Measurements from ENCODE around the gene LGR4.

GRCh38 chr11:27386181-27386845 is 86.3 kb downstream of the LGR4 start:
- TF ChIP-seq, protein P1, sequence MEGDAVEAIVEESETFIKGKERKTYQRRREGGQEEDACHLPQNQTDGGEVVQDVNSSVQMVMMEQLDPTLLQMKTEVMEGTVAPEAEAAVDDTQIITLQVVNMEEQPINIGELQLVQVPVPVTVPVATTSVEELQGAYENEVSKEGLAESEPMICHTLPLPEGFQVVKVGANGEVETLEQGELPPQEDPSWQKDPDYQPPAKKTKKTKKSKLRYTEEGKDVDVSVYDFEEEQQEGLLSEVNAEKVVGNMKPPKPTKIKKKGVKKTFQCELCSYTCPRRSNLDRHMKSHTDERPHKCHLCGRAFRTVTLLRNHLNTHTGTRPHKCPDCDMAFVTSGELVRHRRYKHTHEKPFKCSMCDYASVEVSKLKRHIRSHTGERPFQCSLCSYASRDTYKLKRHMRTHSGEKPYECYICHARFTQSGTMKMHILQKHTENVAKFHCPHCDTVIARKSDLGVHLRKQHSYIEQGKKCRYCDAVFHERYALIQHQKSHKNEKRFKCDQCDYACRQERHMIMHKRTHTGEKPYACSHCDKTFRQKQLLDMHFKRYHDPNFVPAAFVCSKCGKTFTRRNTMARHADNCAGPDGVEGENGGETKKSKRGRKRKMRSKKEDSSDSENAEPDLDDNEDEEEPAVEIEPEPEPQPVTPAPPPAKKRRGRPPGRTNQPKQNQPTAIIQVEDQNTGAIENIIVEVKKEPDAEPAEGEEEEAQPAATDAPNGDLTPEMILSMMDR (IDR thresholded peaks at IDR 0.05), result no peak
- TF ChIP-seq EP300 (IDR thresholded peaks at IDR 0.05) (no peak), POLR2A (IDR thresholded peaks at IDR 0.05) (no peak), POLR2AphosphoS5 (IDR thresholded peaks at IDR 0.05) (no peak)
